NCI-H1105 treated with DMSO at 0.1 percent for 48 hours (cell line): ENCODE results near the gene TGM5.
A peak's percentile ranks its signal among the peaks of the same experiment; 100 is the strongest.

Experiments used
- DNase-seq: peaks from one replicate; lab custom pipeline; 2025; lab: John Stamatoyannopoulos, UW

TGM5 gene

GRCh38 chr15:43190178-43190577, 76.5 kb downstream of the TGM5 start:
- no peak for DNase-seq

- no peak for DNase-seq
These were observed 77.4 kb downstream of the TGM5 start for GRCh38 chr15:43189296-43189695.

- DNase-seq = no peak
These were observed 79.1 kb downstream of the TGM5 start for GRCh38 chr15:43187544-43188155.

- no peak for DNase-seq
These were observed 80.8 kb downstream of the TGM5 start for GRCh38 chr15:43186003-43186353.

GRCh38 chr15:43185157-43186002, 81.3 kb downstream of the TGM5 start, which contains the start of gene CCNDBP1:
Gene CCNDBP1 (plus strand): TSS chr15:43185403. CDS start chr15:43185499, 96 bp downstream.
- DNase-seq = peak; percentile 67

GRCh38 chr15:43184407-43185124, 82.2 kb downstream of the TGM5 start:
- DNase-seq = no peak

GRCh38 chr15:43183270-43183669, 83.5 kb downstream of the TGM5 start:
- no peak for DNase-seq
